Measurements from ENCODE around the gene WNT9B.

Gene WNT9B

DNA sequence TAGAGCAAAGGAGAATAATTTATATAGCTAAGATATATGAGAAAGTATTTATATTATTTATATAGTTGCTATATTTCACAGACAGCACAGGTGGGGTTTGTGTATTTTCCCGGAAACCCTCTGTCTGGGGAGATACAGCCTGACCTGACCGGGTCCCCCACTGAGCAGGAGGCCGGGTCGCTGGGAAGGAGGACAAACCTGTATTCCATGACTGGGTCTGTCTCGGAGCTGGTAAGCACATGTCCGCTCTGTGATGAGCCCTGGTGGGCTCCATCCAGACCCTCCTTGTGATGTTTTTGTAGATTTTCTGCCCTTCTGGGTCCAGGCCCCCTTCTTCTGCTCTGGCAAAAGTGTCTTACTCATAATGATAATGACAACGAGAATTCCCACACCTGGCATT, 27.7 kb downstream of the WNT9B start:
- Histone ChIP-seq H3K4me3 (ENCODE audit: low read depth in 1 of 2, low read length in 1 of 2) (no peak overlapping the region), H3K36me3 (no peaks in the 10 kb centered on the region), H3K9me3 (no peaks in the 10 kb centered on the region), H3K4me1 (ENCODE audit: control insufficient read depth in 1 of 2, insufficient read depth in 1 of 2, low read depth in 1 of 2, low read length in 1 of 2) (peaks cover 16 to 17% of the 10 kb centered on the region in 2 experiments), H3K27me3 (no peaks in the 10 kb centered on the region), H3K27ac (no peak overlapping the region)
- TF ChIP-seq, protein P1, sequence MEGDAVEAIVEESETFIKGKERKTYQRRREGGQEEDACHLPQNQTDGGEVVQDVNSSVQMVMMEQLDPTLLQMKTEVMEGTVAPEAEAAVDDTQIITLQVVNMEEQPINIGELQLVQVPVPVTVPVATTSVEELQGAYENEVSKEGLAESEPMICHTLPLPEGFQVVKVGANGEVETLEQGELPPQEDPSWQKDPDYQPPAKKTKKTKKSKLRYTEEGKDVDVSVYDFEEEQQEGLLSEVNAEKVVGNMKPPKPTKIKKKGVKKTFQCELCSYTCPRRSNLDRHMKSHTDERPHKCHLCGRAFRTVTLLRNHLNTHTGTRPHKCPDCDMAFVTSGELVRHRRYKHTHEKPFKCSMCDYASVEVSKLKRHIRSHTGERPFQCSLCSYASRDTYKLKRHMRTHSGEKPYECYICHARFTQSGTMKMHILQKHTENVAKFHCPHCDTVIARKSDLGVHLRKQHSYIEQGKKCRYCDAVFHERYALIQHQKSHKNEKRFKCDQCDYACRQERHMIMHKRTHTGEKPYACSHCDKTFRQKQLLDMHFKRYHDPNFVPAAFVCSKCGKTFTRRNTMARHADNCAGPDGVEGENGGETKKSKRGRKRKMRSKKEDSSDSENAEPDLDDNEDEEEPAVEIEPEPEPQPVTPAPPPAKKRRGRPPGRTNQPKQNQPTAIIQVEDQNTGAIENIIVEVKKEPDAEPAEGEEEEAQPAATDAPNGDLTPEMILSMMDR (IDR thresholded peaks at IDR 0.05), result no peak

DNA sequence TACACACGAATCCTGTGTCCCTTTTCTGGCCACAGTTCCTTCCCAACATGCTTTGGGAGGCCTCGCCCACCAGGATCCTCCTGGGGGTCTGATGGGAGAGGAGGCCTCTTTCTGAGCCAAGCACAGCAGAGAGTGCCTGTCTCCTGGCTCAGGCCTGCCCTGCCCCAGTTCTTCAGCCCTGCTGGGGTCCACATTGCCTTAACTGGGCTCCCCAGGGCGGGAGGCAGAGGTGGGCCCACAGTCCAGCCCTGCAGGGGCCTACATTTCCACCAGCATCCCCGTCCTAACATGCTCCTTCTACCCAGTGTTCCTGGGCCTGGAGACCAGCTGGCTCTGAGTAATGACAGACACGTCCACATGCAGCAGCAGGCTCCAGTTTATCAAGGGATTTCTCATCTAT, 29.6 kb downstream of the WNT9B start:
- TF ChIP-seq, protein P1 (IDR thresholded peaks at IDR 0.05), result no peak
- Histone ChIP-seq H3K27ac (no peak overlapping the region), H3K36me3 (no peaks in the 10 kb centered on the region), H3K9me3 (no peaks in the 10 kb centered on the region), H3K4me3 (ENCODE audit: low read depth in 1 of 2, low read length in 1 of 2) (no peak overlapping the region), H3K4me1 (ENCODE audit: control insufficient read depth in 1 of 2, insufficient read depth in 1 of 2, low read depth in 1 of 2, low read length in 1 of 2) (peaks cover 16 to 17% of the 10 kb centered on the region in 2 experiments), H3K27me3 (peaks cover 2% of the 10 kb centered on the region)

DNA sequence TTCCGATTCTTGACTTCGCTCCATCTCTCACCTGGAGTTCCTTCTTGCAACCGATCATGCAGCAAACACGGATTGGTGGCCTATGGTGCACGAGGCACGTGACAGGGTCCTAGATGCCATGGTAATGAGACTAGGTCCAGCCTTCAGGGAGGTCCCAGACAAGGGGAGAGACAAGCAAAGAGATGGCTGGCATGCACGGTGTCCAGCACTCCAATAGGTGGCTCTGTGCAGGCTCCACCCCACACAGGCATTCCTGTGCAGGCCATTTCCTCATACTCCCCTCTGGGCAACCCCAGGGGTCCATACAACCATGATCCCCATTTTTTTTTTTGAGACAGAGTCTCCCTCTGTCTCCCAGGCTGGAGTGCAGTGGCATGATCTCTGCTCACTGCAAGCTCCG, 31.3 kb downstream of the WNT9B start:
- TF ChIP-seq, protein P1 (IDR thresholded peaks at IDR 0.05), result no peak
- Histone ChIP-seq H3K9me3 (no peaks in the 10 kb centered on the region), H3K4me3 (ENCODE audit: low read depth in 1 of 2, low read length in 1 of 2) (no peak overlapping the region), H3K27me3 (peaks cover 12% of the 10 kb centered on the region), H3K27ac (no peak overlapping the region), H3K36me3 (no peaks in the 10 kb centered on the region), H3K4me1 (ENCODE audit: control insufficient read depth in 1 of 2, insufficient read depth in 1 of 2, low read depth in 1 of 2, low read length in 1 of 2) (peaks cover 12% of the 10 kb centered on the region in 2 experiments)

DNA sequence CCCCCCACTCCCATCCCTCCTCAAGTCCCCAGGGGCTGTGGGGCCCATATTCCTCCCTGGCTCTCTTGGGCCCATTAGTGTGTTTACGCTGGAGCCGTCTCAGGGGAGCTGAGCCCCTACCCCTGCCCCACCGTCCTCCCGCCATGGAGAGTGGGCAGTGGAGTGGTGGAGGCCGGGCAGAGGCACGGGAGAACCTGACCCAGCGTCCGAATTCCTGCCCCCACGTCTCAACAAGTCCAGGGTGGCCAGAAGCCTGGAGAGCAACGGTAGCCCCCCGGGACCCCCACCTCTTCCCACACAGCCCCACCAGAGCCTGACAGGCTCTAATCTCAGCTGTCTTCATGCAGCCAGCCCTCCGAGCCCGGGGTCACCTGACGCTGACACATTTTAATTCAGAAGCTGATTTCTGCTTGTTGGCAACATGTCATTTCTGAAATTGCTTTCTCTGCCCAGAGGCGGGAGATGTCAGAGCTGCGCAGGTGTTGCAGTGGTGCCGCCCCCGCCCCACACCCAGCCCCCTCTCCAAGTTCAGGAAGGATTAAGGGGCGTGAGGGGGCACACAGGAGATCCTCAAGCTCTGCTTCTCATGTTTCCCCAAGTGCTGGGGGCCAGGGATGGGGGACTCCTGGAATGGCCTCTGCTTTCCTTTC, 32.6 kb downstream of the WNT9B start:
- TF ChIP-seq, protein P1 (IDR thresholded peaks at IDR 0.05), result no peak
- H3K27ac ChIP-seq, result no peak overlapping the region
- H3K9me3 ChIP-seq, result no peaks in the 10 kb centered on the region
- H3K36me3 ChIP-seq, result no peaks in the 10 kb centered on the region
- H3K4me1 ChIP-seq (ENCODE audit: control insufficient read depth in 1 of 2, insufficient read depth in 1 of 2, low read depth in 1 of 2, low read length in 1 of 2), result no peaks in the 10 kb centered on the region
- H3K4me3 ChIP-seq (ENCODE audit: low read depth in 1 of 2, low read length in 1 of 2), result no peak overlapping the region
- peaks cover 12% of the 10 kb centered on the region for H3K27me3 ChIP-seq

DNA sequence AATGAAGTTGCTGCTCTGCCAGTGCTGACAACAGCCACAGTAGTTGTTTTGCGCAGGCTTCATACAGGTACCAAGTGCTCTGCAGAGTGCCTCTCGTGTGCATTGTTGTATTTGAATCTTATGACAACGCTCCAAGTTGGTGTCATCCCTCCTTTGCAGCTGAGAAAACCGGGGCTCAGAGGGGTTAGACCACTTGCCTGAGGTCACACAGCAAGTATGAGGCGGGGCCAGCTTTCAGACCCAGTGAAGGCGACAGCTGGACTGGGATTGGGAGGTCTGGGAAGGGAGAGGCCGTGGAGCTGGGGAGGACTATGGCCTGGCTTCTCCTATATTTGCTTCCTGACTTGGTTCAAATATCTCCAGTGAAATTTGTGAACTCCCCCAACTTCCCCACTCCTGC, 33.2 kb downstream of the WNT9B start:
- H3K27me3 ChIP-seq, result peaks cover 12% of the 10 kb centered on the region
- TF ChIP-seq, protein P1 (IDR thresholded peaks at IDR 0.05), result no peak
- H3K36me3 ChIP-seq, result no peaks in the 10 kb centered on the region
- no peaks in the 10 kb centered on the region for H3K9me3 ChIP-seq
- H3K4me1 ChIP-seq (ENCODE audit: control insufficient read depth in 1 of 2, insufficient read depth in 1 of 2, low read depth in 1 of 2, low read length in 1 of 2), result no peaks in the 10 kb centered on the region
- no peak overlapping the region for H3K27ac ChIP-seq
- H3K4me3 ChIP-seq (ENCODE audit: low read depth in 1 of 2, low read length in 1 of 2), result no peak overlapping the region

Data from neutrophil (primary cell).